GM12878 (cell line): ENCODE data around the gene TEX36. TPM values are rescaled to one million over a fixed set of nuclear protein-coding genes. Genes with fewer than 3 reads are reported as not detected.

ENCODE experiments used
- ELK1 ChIP-seq: IDR thresholded peaks from 2 replicates; pipeline ENCODE4 v1.6.1; 2012; ENCODE audit warnings: low read depth, low read length, improper control_type of control experiment
- GATAD2B ChIP-seq: fragments of 450-650 bp; conservative IDR thresholded peaks from 2 replicates; pipeline ENCODE4 v1.6.1; 2017; ENCODE audit warnings: low read depth, mild to moderate bottlenecking, moderate library complexity
- NBN ChIP-seq: fragments of 450-650 bp; IDR thresholded peaks from 2 replicates; pipeline ENCODE4 v1.6.1; 2016
- NFIC ChIP-seq: IDR thresholded peaks from 2 replicates; pipeline ENCODE4 v1.6.1; 2012; ENCODE audit warnings: low read depth, mild to moderate bottlenecking, inconsistent platforms, low read length, moderate library complexity
- PML ChIP-seq: IDR thresholded peaks from 2 replicates; pipeline ENCODE4 v1.6.1; 2012; ENCODE audit warnings: low read length, inconsistent platforms
- RELA ChIP-seq: fragments of 450-650 bp; IDR thresholded peaks from 2 replicates; pipeline ENCODE4 v1.8.0; 2014; ENCODE audit warnings: borderline replicate concordance; ENCODE audit not compliant: partially characterized antibody
- ZBTB40 ChIP-seq: fragments of 450-650 bp; IDR thresholded peaks from 2 replicates; pipeline ENCODE4 v1.6.1; 2016; ENCODE audit warnings: mild to moderate bottlenecking, moderate library complexity, borderline replicate concordance
- ZNF24 ChIP-seq: fragments of 450-650 bp; IDR thresholded peaks from 2 replicates; pipeline ENCODE4 v1.6.1; 2017; ENCODE audit warnings: antibody characterized with exemption, mild to moderate bottlenecking
- polyA plus RNA-seq, 11 experiments: library from polyadenylated mRNA; depleted of rRNA in 4 of 11; unstranded in 6 of 11; stranded (reverse) in 5 of 11; fragments of >200 nt; fragmentation: Nextera tagmentation in 4 of 11; fragmentation: Illumina TruSeq in 1 of 11; extraction: Ambion mirVana in 4 of 11; extraction: Trizol in 1 of 11; gene quantifications; 1 replicate in 1 of 11; 2 replicates in 10 of 11; pipeline versions ENCODE4 v1.2.1 to v1.2.3, GENCODE V29; 2011 to 2016; ENCODE audit warnings: inconsistent platforms in 2 of 11, missing spikeins in 2 of 11, low read depth in 1 of 11
- total RNA-seq, 4 experiments: library from RNA; depleted of rRNA in 3 of 4; stranded (reverse); fragments of >200 nt in 3 of 4; fragmentation: Illumina TruSeq in 1 of 4; extraction: Trizol in 1 of 4; gene quantifications; 2 replicates each; pipeline versions ENCODE4 v1.2.1 to v1.2.3, GENCODE V29; 2013 to 2021

Gene TEX36
- total and polyA plus RNA-seq, 10 of the 15 experiments (the other 5 are each of a cell fraction or from before 2014, with no cell fraction given) = not detected

- TF ChIP-seq ZBTB40 (no peak), NBN (peak; percentile 71), ZNF24 (0 out of 2 replicates have a peak, but pooled peaks have one; percentile 17), ELK1 (no peak), RELA (no peak), PML (no peak), NFIC (no peak), GATAD2B (no peak)
Measured at GRCh38 chr10:125708971-125709503, 26.1 kb upstream of the TEX36 start (continued).
